ENCODE results near the gene PPM1L.

PPM1L gene

DNA sequence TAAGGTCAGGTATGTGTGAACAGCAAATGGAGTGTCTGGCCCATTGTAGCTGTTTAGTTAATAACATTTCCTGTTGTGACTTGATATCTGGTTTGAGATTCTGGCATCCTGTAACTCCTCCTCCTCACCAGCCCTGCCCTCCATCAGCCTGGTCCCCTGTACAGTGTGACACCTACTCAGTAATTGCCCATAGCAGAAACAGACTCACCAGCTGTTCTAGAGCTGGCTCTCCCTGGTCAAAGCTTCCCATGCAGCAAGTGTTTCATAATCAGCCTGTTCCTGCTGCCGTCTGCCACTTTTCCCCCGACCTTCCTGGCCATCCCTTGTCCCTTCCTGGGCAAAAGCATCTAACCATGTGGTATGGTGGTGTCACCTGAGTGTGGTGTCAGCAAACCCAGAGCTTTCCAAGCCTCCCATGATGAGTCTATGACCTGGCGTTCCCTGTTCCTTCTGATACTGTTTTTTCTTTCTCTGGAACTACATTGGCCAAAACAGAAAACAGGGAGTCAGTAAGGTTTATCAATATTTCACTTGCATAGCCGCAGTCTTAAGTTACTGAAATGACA, 293.7 kb downstream of the PPM1L start:
- Histone ChIP-seq H3K36me3 (ENCODE audit: insufficient read depth) (no peaks in the 10 kb centered on the region), H3K79me2 (ENCODE audit: insufficient read depth, low read depth) (no peaks in the 10 kb centered on the region), H3K9ac (no peak overlapping the region), H3K4me3 (IDR thresholded peaks at IDR 0.05; ENCODE audit: insufficient read depth, low read depth, low read length) (no peak overlapping the region), H3K4me1 (ENCODE audit: low read depth, poor library complexity, severe bottlenecking) (no peaks in the 10 kb centered on the region), H3K27me3 (ENCODE audit: insufficient read depth, low read depth) (no peaks in the 10 kb centered on the region), H3K4me2 (no peak overlapping the region), H4K20me1 (ENCODE audit: insufficient read depth) (no peaks in the 10 kb centered on the region), H2AFZ (ENCODE audit: low read depth) (no peak overlapping the region), H3K27ac (no peak overlapping the region)
- no peak for TF ChIP-seq CTCF (conservative IDR thresholded peaks at IDR 0.05; ENCODE audit: low read depth, low read length)

DNA sequence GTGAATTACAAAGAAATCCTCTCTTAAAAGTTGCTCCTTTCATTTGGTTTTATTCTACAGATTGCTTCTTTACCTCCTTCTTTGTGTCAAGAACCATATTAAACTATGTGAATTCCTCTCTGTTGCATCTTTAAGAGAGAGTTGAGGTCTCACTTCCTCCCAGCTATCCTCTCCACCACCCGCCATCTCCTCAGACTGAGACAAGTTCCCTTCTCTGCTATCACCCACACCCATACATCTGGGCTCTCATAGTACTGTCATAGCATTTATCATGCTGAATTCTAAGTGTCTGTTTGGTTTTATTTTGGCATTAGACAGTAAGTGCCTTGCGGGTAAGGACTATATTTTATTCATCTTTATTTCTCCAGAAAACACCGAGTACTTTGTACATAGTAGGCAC, 294.9 kb downstream of the PPM1L start:
- Histone ChIP-seq H3K4me2 (no peak overlapping the region), H3K79me2 (ENCODE audit: insufficient read depth, low read depth) (no peaks in the 10 kb centered on the region), H3K9ac (no peak overlapping the region), H3K36me3 (ENCODE audit: insufficient read depth) (no peaks in the 10 kb centered on the region), H4K20me1 (ENCODE audit: insufficient read depth) (no peaks in the 10 kb centered on the region), H3K4me3 (IDR thresholded peaks at IDR 0.05; ENCODE audit: insufficient read depth, low read depth, low read length) (no peak overlapping the region), H3K27me3 (ENCODE audit: insufficient read depth, low read depth) (no peaks in the 10 kb centered on the region), H3K27ac (no peak overlapping the region), H3K4me1 (ENCODE audit: low read depth, poor library complexity, severe bottlenecking) (no peaks in the 10 kb centered on the region), H2AFZ (ENCODE audit: low read depth) (no peak overlapping the region)
- no peak for TF ChIP-seq CTCF (conservative IDR thresholded peaks at IDR 0.05; ENCODE audit: low read depth, low read length)

- no peaks in the 10 kb centered on the region for H3K79me2 ChIP-seq (ENCODE audit: insufficient read depth, low read depth)
- H3K9ac ChIP-seq: no peak overlapping the region
- H3K4me1 ChIP-seq (ENCODE audit: low read depth, poor library complexity, severe bottlenecking): no peaks in the 10 kb centered on the region
- no peaks in the 10 kb centered on the region for H3K36me3 ChIP-seq (ENCODE audit: insufficient read depth)
- H3K4me2 ChIP-seq: no peak overlapping the region
- TF ChIP-seq CTCF (conservative IDR thresholded peaks at IDR 0.05; ENCODE audit: low read depth, low read length): no peak
- H2AFZ ChIP-seq (ENCODE audit: low read depth): no peak overlapping the region
- no peaks in the 10 kb centered on the region for H3K27me3 ChIP-seq (ENCODE audit: insufficient read depth, low read depth)
- no peaks in the 10 kb centered on the region for H4K20me1 ChIP-seq (ENCODE audit: insufficient read depth)
- no peak overlapping the region for H3K27ac ChIP-seq
- H3K4me3 ChIP-seq (IDR thresholded peaks at IDR 0.05; ENCODE audit: insufficient read depth, low read depth, low read length): no peak overlapping the region
These were observed 295.8 kb downstream of the PPM1L start for GRCh38 chr3:161051856-161052255.

DNA sequence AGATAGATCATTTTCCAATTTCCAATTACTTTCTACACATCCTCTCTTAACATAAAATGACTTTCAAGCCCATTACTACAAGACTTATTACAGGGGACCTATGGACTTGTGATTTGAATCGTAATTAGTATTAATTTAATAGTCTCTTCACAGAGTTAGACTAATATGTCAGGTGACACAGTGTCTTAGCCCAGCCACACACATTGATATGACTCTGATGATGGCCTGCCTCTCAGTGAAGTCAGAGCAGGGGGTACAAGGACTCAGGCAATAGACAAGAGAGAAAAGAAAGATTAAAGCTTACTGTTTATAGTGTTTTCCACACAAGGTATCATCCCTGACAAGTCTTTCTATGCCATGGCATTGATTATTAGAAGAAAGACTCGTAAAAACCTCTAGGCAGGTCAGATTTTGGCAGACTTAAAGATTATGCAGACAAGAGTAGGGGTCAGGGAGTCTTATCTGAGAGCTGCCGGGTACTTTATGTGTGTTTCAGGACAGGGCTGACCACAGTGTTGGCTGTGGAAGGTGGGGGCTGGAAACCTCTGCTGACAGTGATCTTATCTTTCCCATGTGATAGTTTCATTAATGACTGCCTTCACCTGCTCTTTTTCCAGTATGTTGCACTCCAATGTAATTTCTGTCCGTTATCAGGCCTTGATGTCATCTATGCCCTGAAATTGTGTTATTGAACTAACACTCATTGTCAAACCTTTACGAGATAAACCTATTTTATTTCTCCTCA, 299.0 kb downstream of the PPM1L start:
- H3K4me3 ChIP-seq (IDR thresholded peaks at IDR 0.05; ENCODE audit: insufficient read depth, low read depth, low read length): no peak overlapping the region
- H3K27me3 ChIP-seq (ENCODE audit: insufficient read depth, low read depth): no peaks in the 10 kb centered on the region
- no peak for TF ChIP-seq CTCF (conservative IDR thresholded peaks at IDR 0.05; ENCODE audit: low read depth, low read length)
- no peak overlapping the region for H3K9ac ChIP-seq
- no peak overlapping the region for H2AFZ ChIP-seq (ENCODE audit: low read depth)
- H3K36me3 ChIP-seq (ENCODE audit: insufficient read depth): no peaks in the 10 kb centered on the region
- H4K20me1 ChIP-seq (ENCODE audit: insufficient read depth): no peaks in the 10 kb centered on the region
- H3K4me2 ChIP-seq: no peak overlapping the region
- H3K4me1 ChIP-seq (ENCODE audit: low read depth, poor library complexity, severe bottlenecking): no peaks in the 10 kb centered on the region
- no peaks in the 10 kb centered on the region for H3K79me2 ChIP-seq (ENCODE audit: insufficient read depth, low read depth)
- H3K27ac ChIP-seq: no peak overlapping the region

All from KMS-11 (cell line).